OCI-LY7 (cell line): ENCODE measurements around the gene DGCR8.

ENCODE experiments used
- EZH2phosphoT487 ChIP-seq: fragments of 200-600 bp; sonication (generic); IDR thresholded peaks from 2 replicates; pipeline ENCODE4 v1.6.1; 2018; ENCODE audit warnings: low read depth, borderline replicate concordance, mild to moderate bottlenecking, mixed run types, antibody characterized with exemption, low read length, moderate library complexity, mixed read lengths
- TF ChIP-seq, protein P1 (sequence below): fragments of 200-600 bp; sonication (generic); conservative IDR thresholded peaks from 2 replicates; pipeline ENCODE4 v1.5.1; 2014; ENCODE audit warnings: mild to moderate bottlenecking, antibody characterized with exemption, low read length, moderate library complexity, mixed read lengths

DNA sequence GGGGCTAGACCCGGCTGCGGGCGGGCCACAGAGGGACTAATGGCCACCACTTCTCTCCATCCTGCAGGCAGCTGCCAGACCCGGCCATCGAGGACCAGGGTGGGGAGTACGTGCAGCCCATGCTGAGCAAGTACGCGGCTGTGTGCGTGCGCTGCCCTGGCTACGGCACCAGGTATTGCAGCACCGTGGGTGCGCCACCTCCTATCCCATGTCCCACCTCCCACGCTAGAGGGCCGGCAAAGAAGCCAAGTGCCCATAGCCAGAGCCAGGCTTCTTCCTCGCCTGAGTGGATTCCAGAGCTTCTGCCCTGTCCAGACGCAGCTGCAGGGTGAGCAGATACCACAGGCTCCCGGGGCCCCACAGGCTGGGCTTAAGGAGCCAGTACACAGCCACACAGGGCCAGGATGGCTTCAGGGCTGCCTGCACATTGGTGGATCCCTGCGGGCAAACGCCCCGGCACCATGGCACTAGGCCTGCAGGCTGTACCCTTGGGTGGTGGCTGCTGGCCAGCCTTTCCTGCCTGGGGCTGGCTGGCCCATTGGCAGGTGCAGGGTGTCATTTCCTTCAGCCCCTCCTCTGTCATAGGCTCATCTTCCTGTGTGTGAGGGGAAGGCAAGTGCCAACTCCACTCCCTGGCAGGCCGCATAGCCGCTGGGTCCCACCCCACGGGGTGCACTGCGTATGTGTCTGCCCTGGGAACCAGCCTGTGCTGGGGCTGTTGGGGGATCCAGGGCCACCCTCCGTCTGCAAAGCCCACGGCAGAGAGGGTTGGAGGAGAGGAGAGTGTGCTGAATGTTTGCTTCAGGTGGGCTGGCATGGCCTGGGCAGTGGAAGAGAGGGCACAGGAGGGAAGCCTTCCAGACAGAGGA lies 16.5 kb upstream of the DGCR8 start:
- TF ChIP-seq, protein P1, sequence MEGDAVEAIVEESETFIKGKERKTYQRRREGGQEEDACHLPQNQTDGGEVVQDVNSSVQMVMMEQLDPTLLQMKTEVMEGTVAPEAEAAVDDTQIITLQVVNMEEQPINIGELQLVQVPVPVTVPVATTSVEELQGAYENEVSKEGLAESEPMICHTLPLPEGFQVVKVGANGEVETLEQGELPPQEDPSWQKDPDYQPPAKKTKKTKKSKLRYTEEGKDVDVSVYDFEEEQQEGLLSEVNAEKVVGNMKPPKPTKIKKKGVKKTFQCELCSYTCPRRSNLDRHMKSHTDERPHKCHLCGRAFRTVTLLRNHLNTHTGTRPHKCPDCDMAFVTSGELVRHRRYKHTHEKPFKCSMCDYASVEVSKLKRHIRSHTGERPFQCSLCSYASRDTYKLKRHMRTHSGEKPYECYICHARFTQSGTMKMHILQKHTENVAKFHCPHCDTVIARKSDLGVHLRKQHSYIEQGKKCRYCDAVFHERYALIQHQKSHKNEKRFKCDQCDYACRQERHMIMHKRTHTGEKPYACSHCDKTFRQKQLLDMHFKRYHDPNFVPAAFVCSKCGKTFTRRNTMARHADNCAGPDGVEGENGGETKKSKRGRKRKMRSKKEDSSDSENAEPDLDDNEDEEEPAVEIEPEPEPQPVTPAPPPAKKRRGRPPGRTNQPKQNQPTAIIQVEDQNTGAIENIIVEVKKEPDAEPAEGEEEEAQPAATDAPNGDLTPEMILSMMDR: no peak
- TF ChIP-seq EZH2phosphoT487: no peak
